IMR-90 (cell line): ENCODE data around the gene PP2D1. TPM values are rescaled to one million over a fixed set of nuclear protein-coding genes. Genes with fewer than 3 reads are reported as not detected.

ENCODE experiments used
- ATAC-seq: fragments of 200-7000 bp; cut with Tn5 transposase; 2 replicates; pipeline ENCODE4 v1.9.1; 2020; ENCODE audit warnings: low read depth, mild to moderate bottlenecking, moderate library complexity
- BruUV-seq: library from RNA; stranded (reverse); fragments of 400-500 nt; replicated peaks from 2 replicates; lab custom pipeline; 2021; lab: Mats Ljungman, UMichigan
- CTCF ChIA-PET: fragments of 300-600 bp; formaldehyde crosslinking; extraction: SDS; loops from one replicate; lab custom pipeline; 2021; ENCODE audit warnings: antibody characterized with exemption; lab: Yijun Ruan, JAX
- POLR2A ChIA-PET: fragments of 300-600 bp; sonication (Branson Sonifier 250); formaldehyde crosslinking; loops from one replicate; lab custom pipeline; 2022; ENCODE audit warnings: antibody characterized with exemption; ENCODE audit not compliant: unreplicated experiment; lab: Charles Lee
- DNase-seq: peaks from one replicate; pipeline ENCODE4 v3.0.0; 2013
- H2AFZ ChIP-seq: replicated peaks from 2 replicates; pipeline ENCODE3; 2013; ENCODE audit warnings: low read length, mild to moderate bottlenecking; ENCODE audit not compliant: poor library complexity
- H2AK5ac ChIP-seq: 2 replicates; pipeline ENCODE4 v1.6.1; 2013; ENCODE audit warnings: low read depth, low read length, inconsistent platforms
- H2AK9ac ChIP-seq: replicated peaks from 2 replicates; pipeline ENCODE3; 2013; ENCODE audit warnings: mild to moderate bottlenecking, low read depth, low read length, moderate library complexity; ENCODE audit not compliant: poor library complexity
- H2BK120ac ChIP-seq: 2 replicates; pipeline ENCODE4 v1.6.1; 2013; ENCODE audit warnings: low read depth, low read length, inconsistent platforms
- H2BK15ac ChIP-seq: 3 replicates; pipeline ENCODE4 v1.6.1; 2013; ENCODE audit warnings: low read depth, low read length, inconsistent platforms
- H2BK20ac ChIP-seq: 2 replicates; pipeline ENCODE4 v1.6.1; 2013; ENCODE audit warnings: low read depth, mild to moderate bottlenecking, inconsistent platforms, low read length, moderate library complexity
- H2BK5ac ChIP-seq: 2 replicates; pipeline ENCODE4 v1.6.1; 2013; ENCODE audit warnings: mild to moderate bottlenecking, low read depth, low read length, inconsistent platforms; ENCODE audit not compliant: poor library complexity, severe bottlenecking
- H3K14ac ChIP-seq: replicated peaks from 2 replicates; pipeline ENCODE4 v1.6.1; 2013; ENCODE audit warnings: low read depth, low read length, inconsistent platforms
- H3K18ac ChIP-seq: 2 replicates; pipeline ENCODE4 v1.6.1; 2013; ENCODE audit warnings: low read depth, low read length, control low read depth
- H3K23ac ChIP-seq: 2 replicates; pipeline ENCODE4 v1.6.1; 2013; ENCODE audit warnings: low read depth, low read length, inconsistent platforms
- H3K27ac ChIP-seq: 2 replicates; pipeline ENCODE4 v1.5.1; 2013; ENCODE audit warnings: mild to moderate bottlenecking, control low read depth, low read length; ENCODE audit not compliant: insufficient read depth
- H3K27me3 ChIP-seq: 2 replicates; pipeline ENCODE4 v1.6.1; 2013; ENCODE audit warnings: low read length; ENCODE audit not compliant: control insufficient read depth, insufficient read depth
- H3K36me3 ChIP-seq: 2 replicates; pipeline ENCODE4 v1.6.1; 2013; ENCODE audit warnings: low read length, mixed read lengths; ENCODE audit not compliant: control insufficient read depth, insufficient read depth
- H3K4ac ChIP-seq: 2 replicates; pipeline ENCODE4 v1.6.1; 2013; ENCODE audit warnings: low read depth, low read length, inconsistent platforms
- H3K4me1 ChIP-seq: 2 replicates; pipeline ENCODE4 v1.6.1; 2013; ENCODE audit warnings: low read length, mixed read lengths; ENCODE audit not compliant: control insufficient read depth, insufficient read depth
- H3K4me2 ChIP-seq: 2 replicates; pipeline ENCODE4 v1.6.1; 2013; ENCODE audit warnings: low read depth, mild to moderate bottlenecking, control low read depth, low read length, moderate library complexity
- H3K4me3 ChIP-seq: 2 replicates; pipeline ENCODE4 v1.5.1; 2013; ENCODE audit warnings: low read depth, mild to moderate bottlenecking, control low read depth, low read length, moderate library complexity; ENCODE audit not compliant: insufficient read depth
- H3K56ac ChIP-seq: 2 replicates; pipeline ENCODE4 v1.6.1; 2013; ENCODE audit warnings: low read length, inconsistent platforms; ENCODE audit not compliant: insufficient read depth; ENCODE audit errors: extremely low read depth
- H3K79me1 ChIP-seq, 2 experiments: 2 replicates each; pipeline ENCODE4 v1.6.1; 2013; ENCODE audit warnings: low read length in 2 of 2, inconsistent platforms in 1 of 2, low read depth in 1 of 2
- H3K9ac ChIP-seq: 2 replicates; pipeline ENCODE4 v1.6.1; 2013; ENCODE audit warnings: low read depth, low read length, control low read depth
- H3K9me1 ChIP-seq: 2 replicates; pipeline ENCODE4 v1.6.1; 2013; ENCODE audit warnings: low read length, inconsistent platforms; ENCODE audit not compliant: insufficient read depth
- H3K9me3 ChIP-seq: 2 replicates; pipeline ENCODE4 v1.6.1; 2013; ENCODE audit warnings: low read length; ENCODE audit not compliant: control insufficient read depth, insufficient read depth
- H4K20me1 ChIP-seq: 2 replicates; pipeline ENCODE4 v1.6.1; 2013; ENCODE audit warnings: low read length, inconsistent platforms; ENCODE audit not compliant: insufficient read depth
- H4K5ac ChIP-seq: 2 replicates; pipeline ENCODE4 v1.6.1; 2013; ENCODE audit warnings: mild to moderate bottlenecking, low read depth, low read length, control low read depth
- H4K8ac ChIP-seq, 2 experiments: 2 replicates each; pipeline ENCODE4 v1.6.1; 2013; ENCODE audit warnings: low read depth in 2 of 2, low read length in 2 of 2, control low read depth in 1 of 2, inconsistent platforms in 1 of 2
- H4K91ac ChIP-seq: 2 replicates; pipeline ENCODE4 v1.6.1; 2013; ENCODE audit warnings: low read depth, low read length, inconsistent platforms; ENCODE audit not compliant: insufficient read depth
- BHLHE40 ChIP-seq: fragments of 150-350 bp; IDR thresholded peaks from 2 replicates; pipeline ENCODE4 v1.6.1; 2016; ENCODE audit warnings: mild to moderate bottlenecking, low read depth, low read length
- CEBPB ChIP-seq: IDR thresholded peaks from 2 replicates; pipeline ENCODE4 v1.6.1; 2012; ENCODE audit warnings: low read depth, low read length, improper control_type of control experiment
- CTCF ChIP-seq: conservative IDR thresholded peaks from 2 replicates; pipeline ENCODE4 v1.5.1; 2012; ENCODE audit warnings: mild to moderate bottlenecking, low read depth, low read length, improper control_type of control experiment
- ELK1 ChIP-seq: fragments of 150-350 bp; IDR thresholded peaks from 2 replicates; pipeline ENCODE4 v1.6.1; 2016; ENCODE audit warnings: low read depth, mild to moderate bottlenecking, low read length, moderate library complexity, borderline replicate concordance
- SMC3 ChIP-seq: fragments of 150-350 bp; IDR thresholded peaks from 2 replicates; pipeline ENCODE4 v1.6.1; 2016; ENCODE audit warnings: low read depth, mild to moderate bottlenecking, antibody characterized with exemption, low read length, moderate library complexity
- WGBS, 2 experiments: methylation state at CpG; one replicate each; pipeline versions ENCODE4 v1.1.5 to v1.1.7; 2013; ENCODE audit warnings: missing lambda C conversion rate in 2 of 2; ENCODE audit not compliant: insufficient read length in 1 of 2; ENCODE audit errors: extremely low coverage in 2 of 2; 5-methylcytosine and 5-hydroxymethylcytosine counted together
- dilution Hi-C: fragments of 300-500 bp; cut with HindIII; formaldehyde crosslinking; loops from one replicate; pipeline ENCODE4 v1.14.3; 2018; ENCODE audit warnings: low sequenced_read_pairs; ENCODE audit not compliant: unreplicated experiment
- in situ Hi-C: fragments of 300-500 bp; cut with MboI; formaldehyde crosslinking; loops from 3 replicates; pipeline ENCODE4 v1.14.3; 2019; ENCODE audit warnings: low sequenced_read_pairs, inconsistent platforms, mixed read lengths
- intact Hi-C: fragments of 100-400 bp; cut with micrococcal nuclease; formaldehyde crosslinking; loops from 2 replicates; pipeline ENCODE4 v1.10.0; 2022
- polyA plus RNA-seq, 3 experiments: library from polyadenylated mRNA; depleted of rRNA; stranded (reverse); fragments of >200 nt; gene quantifications; 2 replicates each; pipeline ENCODE4 v1.2.3, GENCODE V29; 2012; ENCODE audit warnings: low replicate concordance in 1 of 3
- total RNA-seq: library from RNA; depleted of rRNA; stranded (reverse); fragments of >200 nt; gene quantifications from 2 replicates; pipeline ENCODE4 v1.2.3, GENCODE V29; 2012

The PP2D1 gene
- total and polyA plus RNA-seq, 2 of the 4 experiments (the other 2 are of a cell fraction): not detected

GRCh38 chr3:20043396-20043795, 31.3 kb upstream of the PP2D1 start:
- in situ Hi-C loops (no loop called here), intact Hi-C loops (loop anchor here (5.0 kb wide), 1 partner anchor 96 kb away; the partner anchor contains the start of gene RAB5A), dilution Hi-C loops (no loop called here)
- Histone ChIP-seq H3K4ac (no peak overlapping the region), H2AK5ac (no peak overlapping the region), H4K5ac (no peak overlapping the region), H3K9me3 (no peaks in the 10 kb centered on the region), H3K4me2 (no peak overlapping the region), H3K23ac (no peak overlapping the region), H4K8ac (no peak overlapping the region), H2BK5ac (no peak overlapping the region), H3K9ac (no peak overlapping the region), H3K56ac (no peak overlapping the region), H3K79me1 (peaks cover 0 to 4% of the 10 kb centered on the region in 2 experiments; a peak in 2 of 4 replicates), H2AFZ (no peak overlapping the region), H3K9me1 (no peaks in the 10 kb centered on the region), H3K4me1 (no peaks in the 10 kb centered on the region; the same call in 1 of the 2 replicates), H4K20me1 (peaks cover 3% of the 10 kb centered on the region), H3K18ac (no peak overlapping the region), H3K14ac (no peak overlapping the region), H3K27me3 (no peaks in the 10 kb centered on the region), H2BK15ac (no peak overlapping the region), H3K27ac (no peak overlapping the region), H2AK9ac (no peak overlapping the region), H4K91ac (no peak overlapping the region), H3K4me3 (no peak overlapping the region), H3K36me3 (no peaks in the 10 kb centered on the region), H2BK20ac (no peak overlapping the region), H2BK120ac (no peak overlapping the region)
- TF ChIP-seq BHLHE40: no peak
- no peak for TF ChIP-seq ELK1
- no peak for TF ChIP-seq SMC3
- TF ChIP-seq CTCF: no peak
- no peak for TF ChIP-seq CEBPB
- BruUV-seq: no TSS peak
- WGBS, 2 experiments: 100% methylated on average over 1 of the region's 4 CpGs; no CpG with 5 or more reads in 1 of the 2 experiments
- DNase-seq (no peak), ATAC-seq (no peak)
- ChIA-PET POLR2A (no interaction called here), CTCF (no interaction called here)
